K562 (cell line): ENCODE results near the gene FN3K. TPM values are rescaled to one million over a fixed set of nuclear protein-coding genes. Genes with fewer than 3 reads are reported as not detected.

ENCODE experiments used
- ATF4 ChIP-seq: fragments of 450-650 bp; formaldehyde crosslinking; IDR thresholded peaks from 2 replicates; pipeline ENCODE4 v1.4.0; 2022; ENCODE audit warnings: mild to moderate bottlenecking, moderate library complexity
- BCLAF1 ChIP-seq, 2 experiments: fragments of 450-650 bp in 1 of 2; IDR thresholded peaks; 2 replicates each; pipeline ENCODE4 v1.6.1; 2011 to 2017; ENCODE audit warnings: low read depth in 2 of 2, antibody characterized with exemption in 1 of 2, borderline replicate concordance in 1 of 2, low read length in 1 of 2, mild to moderate bottlenecking in 1 of 2, mixed read lengths in 1 of 2; ENCODE audit not compliant: control insufficient read depth in 1 of 2
- MAZ ChIP-seq, 2 experiments: fragments of 450-650 bp in 1 of 2; sonication (generic) in 1 of 2; formaldehyde crosslinking; IDR thresholded peaks in 1 of 2; conservative IDR thresholded peaks in 1 of 2; 2 replicates each; pipeline versions ENCODE4 v1.4.0 to v1.5.0; 2020; ENCODE audit warnings: mild to moderate bottlenecking in 1 of 2, missing genetic modification reagents in 1 of 2
- MCM5 ChIP-seq: fragments of 450-650 bp; IDR thresholded peaks from 2 replicates; pipeline ENCODE4 v1.6.1; 2016; ENCODE audit warnings: low read depth
- MTA2 ChIP-seq: fragments of 450-650 bp; IDR thresholded peaks from 2 replicates; pipeline ENCODE4 v1.6.1; 2016; ENCODE audit warnings: low read depth
- PCBP2 ChIP-seq: fragments of 200-400 bp; formaldehyde crosslinking; IDR thresholded peaks from 2 replicates; pipeline ENCODE4 v1.6.1; 2018; ENCODE audit warnings: low read length, low read depth, mild to moderate bottlenecking, moderate library complexity; ENCODE audit not compliant: poor library complexity, severe bottlenecking
- POLR2A ChIP-seq: fragments of 450-650 bp; conservative IDR thresholded peaks from 2 replicates; pipeline ENCODE4 v1.6.1; 2016
- RNF2 ChIP-seq: sonication (generic); IDR thresholded peaks from 2 replicates; pipeline ENCODE4 v1.6.1; 2016
- SUPT5H ChIP-seq: fragments of 450-650 bp; IDR thresholded peaks from 2 replicates; pipeline ENCODE4 v1.6.1; 2016
- TCF3 ChIP-seq: sonication (generic); formaldehyde crosslinking; IDR thresholded peaks from 2 replicates; pipeline ENCODE4 v1.4.0; 2020; ENCODE audit warnings: mild to moderate bottlenecking, missing genetic modification reagents
- THAP12 ChIP-seq: fragments of 250-450 bp; sonication (Bioruptor Pico); IDR thresholded peaks from 2 replicates; pipeline ENCODE4 v1.9.0; 2021; ENCODE audit warnings: mild to moderate bottlenecking, inconsistent platforms
- THRA ChIP-seq: fragments of 450-650 bp; IDR thresholded peaks from 2 replicates; pipeline ENCODE4 v1.6.1; 2017; ENCODE audit warnings: mild to moderate bottlenecking, moderate library complexity
- ZBTB5 ChIP-seq: fragments of 450-650 bp; IDR thresholded peaks from 2 replicates; pipeline ENCODE4 v1.6.1; 2017; ENCODE audit warnings: antibody characterized with exemption
- ZKSCAN3 ChIP-seq: fragments of 250-450 bp; sonication (Bioruptor Pico); IDR thresholded peaks from 2 replicates; pipeline ENCODE4 v1.4.0; 2020
- ZNF212 ChIP-seq: fragments of 450-650 bp; formaldehyde crosslinking; IDR thresholded peaks from 2 replicates; pipeline ENCODE4 v1.4.0; 2020; ENCODE audit warnings: mild to moderate bottlenecking
- ZNF23 ChIP-seq: fragments of 250-450 bp; sonication (Bioruptor Pico); IDR thresholded peaks from 2 replicates; pipeline ENCODE4 v1.4.0; 2020; ENCODE audit warnings: mild to moderate bottlenecking
- ZNF24 ChIP-seq: fragments of 450-650 bp; IDR thresholded peaks from 2 replicates; pipeline ENCODE4 v1.6.1; 2016
- ZNF3 ChIP-seq: fragments of 250-450 bp; sonication (Bioruptor Pico); IDR thresholded peaks from 2 replicates; pipeline ENCODE4 v1.5.0; 2021; ENCODE audit warnings: mild to moderate bottlenecking, moderate library complexity
- ZNF586 ChIP-seq: fragments of 450-650 bp; formaldehyde crosslinking; conservative IDR thresholded peaks from 2 replicates; pipeline ENCODE4 v1.4.0; 2020; ENCODE audit warnings: mild to moderate bottlenecking, moderate library complexity
- polyA plus RNA-seq, 8 experiments: library from polyadenylated mRNA; depleted of rRNA in 4 of 8; stranded (reverse) in 5 of 8; unstranded in 3 of 8; fragments of >200 nt; fragmentation: Nextera tagmentation in 2 of 8; fragmentation: Illumina TruSeq in 1 of 8; extraction: Ambion mirVana in 2 of 8; extraction: Trizol in 1 of 8; gene quantifications; 2 replicates each; pipeline versions ENCODE4 v1.2.1 to v1.2.3, GENCODE V29; 2011 to 2014; ENCODE audit warnings: inconsistent platforms in 1 of 8, missing spikeins in 1 of 8
- total RNA-seq, 7 experiments: library from RNA; depleted of rRNA in 6 of 7; stranded (reverse); fragments of >200 nt in 6 of 7; fragmentation: Illumina TruSeq in 2 of 7; extraction: Trizol in 2 of 7; gene quantifications; 2 replicates each; pipeline versions ENCODE4 v1.2.1 to v1.2.3, GENCODE V29; 2011 to 2021; ENCODE audit warnings: low replicate concordance in 1 of 7

FN3K gene
- total and polyA plus RNA-seq, 9 of the 15 experiments (the other 6 are each of a cell fraction or from before 2014, with no cell fraction given) = 0.08 to 22.7 (median 3.8) TPM

GRCh38 chr17:82734987-82735866, at the start of gene FN3K (continued):
- TF ChIP-seq BCLAF1 (IDR thresholded peaks at IDR 0.05; ENCODE audit: borderline replicate concordance in 1 of 2, control insufficient read depth in 1 of 2, low read depth in 2 of 2, low read length in 1 of 2) = no peak
- TF ChIP-seq MCM5 = no peak
- TF ChIP-seq RNF2 = no peak
- no peak for TF ChIP-seq ZBTB5
- no peak for TF ChIP-seq ZNF3 (CRISPR knock-in tag)
- no peak for TF ChIP-seq ZKSCAN3 (CRISPR knock-in tag)
- no peak for TF ChIP-seq ZNF24
- no peak for TF ChIP-seq ZNF23 (CRISPR knock-in tag)
- no peak for TF ChIP-seq ATF4 (CRISPR knock-in tag)
- TF ChIP-seq MAZ (CRISPR knock-in tag; conservative IDR thresholded peaks at IDR 0.05 in 1 of 2, IDR thresholded peaks at IDR 0.05 in 1 of 2) = peak; percentile 76 to 85; a peak in 3 of 4 replicates
- no peak; the same call in 1 of the 2 replicates for TF ChIP-seq MTA2
- TF ChIP-seq TCF3 (CRISPR knock-in tag) = no peak
- TF ChIP-seq SUPT5H = peak; percentile 68
- no peak for TF ChIP-seq THRA
- TF ChIP-seq PCBP2 = no peak
- no peak for TF ChIP-seq ZNF212 (CRISPR knock-in tag)
- TF ChIP-seq ZNF586 (CRISPR knock-in tag) = no peak
- no peak for TF ChIP-seq THAP12 (CRISPR knock-in tag)
- TF ChIP-seq POLR2A = peak; percentile 75
